ENCODE data around the gene CDH11.

CDH11 gene

GRCh38 chr16:65121870-65122723 lies at the start of gene CDH11:
TSS of gene CDH11 (minus strand) at chr16:65122063. CDS start at chr16:65004869, 117,194 bp downstream.
- no peak for DNase-seq

DNA sequence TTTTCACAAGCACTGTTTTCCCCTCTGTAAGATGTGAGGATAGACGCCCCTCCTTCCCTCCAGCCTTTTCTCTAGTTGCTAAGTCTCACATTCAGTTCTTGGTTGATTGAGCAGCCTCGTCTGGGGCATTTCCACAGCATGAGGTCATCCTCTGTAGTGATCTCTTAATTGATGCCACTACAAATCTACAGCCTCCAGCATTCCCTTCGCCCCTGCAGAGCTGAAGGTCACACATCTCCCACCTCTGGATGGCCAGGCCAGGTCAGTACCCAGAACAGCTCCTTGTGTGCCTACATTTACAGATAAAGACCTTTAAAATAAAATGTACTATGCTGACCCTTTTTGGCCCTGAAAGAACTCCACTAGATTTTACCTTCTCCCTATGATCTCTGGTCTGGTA lies 32.5 kb upstream of the CDH11 start:
- no peak for DNase-seq

GRCh38 chr16:65153365-65154105 lies 31.7 kb upstream of the CDH11 start:
- no peak for DNase-seq

DNA sequence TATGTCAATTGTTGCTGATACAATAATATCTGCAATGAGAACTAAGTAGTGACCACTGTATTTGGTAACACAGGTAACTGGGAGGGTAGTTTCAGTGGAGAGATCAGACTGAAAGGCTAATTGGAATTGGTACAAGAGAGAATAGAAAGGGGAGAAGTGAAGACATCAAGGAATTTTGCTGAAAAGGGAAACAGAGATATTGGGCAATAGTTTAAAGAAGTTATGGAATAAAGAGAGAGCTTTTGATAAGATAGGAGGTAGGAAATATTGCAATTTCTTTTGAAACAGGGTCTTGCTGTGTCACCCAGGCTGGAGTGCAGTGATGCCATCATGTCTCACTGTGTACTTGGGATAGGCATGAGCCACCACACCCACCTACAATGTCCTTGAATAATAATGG lies 26.9 kb upstream of the CDH11 start:
- no peak for DNase-seq

DNA sequence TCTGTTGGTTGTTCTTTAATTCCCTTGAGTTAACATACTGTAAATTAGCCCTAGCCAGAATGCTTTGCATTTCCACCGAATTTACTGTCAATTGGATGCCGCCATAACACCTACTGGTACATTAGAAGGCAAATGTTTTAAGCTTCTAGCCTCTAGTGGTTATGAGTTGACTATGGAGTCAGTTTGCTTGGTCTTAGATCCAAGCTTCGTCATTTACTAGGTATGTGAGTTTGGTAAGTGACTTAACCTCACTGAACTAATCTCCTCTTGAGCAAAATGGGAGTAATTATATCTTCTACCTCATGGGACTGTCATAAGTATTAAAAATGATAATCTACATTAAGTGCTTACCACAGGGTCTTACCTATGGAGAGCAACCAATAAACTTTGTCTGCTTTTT lies 20.4 kb upstream of the CDH11 start:
- DNase-seq = no peak

DNA sequence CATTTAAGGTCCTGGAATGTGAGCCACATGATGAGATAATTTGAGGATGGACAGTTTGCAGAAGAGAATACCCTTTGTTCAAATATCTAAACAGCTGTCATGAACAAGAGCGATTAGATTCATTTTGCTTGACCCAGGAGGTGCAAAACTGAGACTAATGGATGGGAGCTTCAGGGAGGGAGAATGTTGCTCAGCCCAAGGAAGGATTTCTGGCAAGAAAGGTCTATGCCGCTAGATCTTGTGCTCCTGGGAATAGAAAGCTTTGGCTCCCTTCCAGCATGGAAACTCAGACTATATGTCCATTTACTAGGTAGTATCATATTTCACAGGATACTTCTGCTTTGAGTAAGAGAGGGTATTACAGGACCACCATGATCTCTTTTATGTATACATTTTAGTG lies 14.8 kb upstream of the CDH11 start:
- no peak for DNase-seq

- no peak for DNase-seq
Measured at GRCh38 chr16:65126845-65127624, 5.2 kb upstream of the CDH11 start.

GRCh38 chr16:65125871-65126270 lies 4.0 kb upstream of the CDH11 start:
- no peak for DNase-seq

- no peak for DNase-seq
Measured at GRCh38 chr16:65125322-65125721, 3.5 kb upstream of the CDH11 start.

- DNase-seq = no peak
Measured at GRCh38 chr16:65124596-65124995, 2.7 kb upstream of the CDH11 start.

GRCh38 chr16:65124212-65124548 lies 2.3 kb upstream of the CDH11 start:
- no peak for DNase-seq

- no peak for DNase-seq
Measured at GRCh38 chr16:65123396-65124211, 1.7 kb upstream of the CDH11 start.

DNA sequence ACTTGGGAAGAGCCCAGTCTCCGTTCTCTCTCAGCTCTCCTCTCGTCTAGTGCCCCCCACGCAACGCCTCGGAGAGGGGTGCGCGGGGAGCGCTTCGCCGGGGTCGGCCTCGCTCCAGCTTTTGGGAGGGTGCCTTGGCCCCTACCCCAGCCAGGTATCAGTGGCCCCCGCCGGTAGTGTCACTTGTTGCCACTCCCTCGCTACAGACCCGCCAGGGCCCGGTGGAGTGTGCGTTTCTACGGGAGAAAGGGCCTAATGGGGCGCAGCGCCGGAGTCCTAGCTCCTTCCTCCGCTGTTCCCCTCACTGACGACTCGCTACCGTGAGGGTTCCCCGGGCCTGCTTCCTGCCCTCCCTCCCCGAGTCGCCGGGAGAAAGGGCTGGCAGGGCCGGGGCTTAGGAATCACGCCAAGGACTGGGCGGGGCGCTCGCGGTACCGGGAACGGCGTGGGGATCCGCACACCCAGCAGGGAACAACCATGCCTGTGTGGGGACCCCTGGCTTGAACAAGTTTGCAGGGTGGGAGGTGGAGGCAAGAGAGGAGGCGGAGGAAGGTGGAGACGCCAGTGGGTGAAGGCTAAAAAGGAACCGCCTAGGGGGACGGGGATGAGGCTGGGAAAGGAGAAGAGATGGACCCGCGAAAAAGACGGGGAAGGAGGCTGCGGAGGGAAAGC lies 997 bp upstream of the CDH11 start:
- DNase-seq = no peak

DNA sequence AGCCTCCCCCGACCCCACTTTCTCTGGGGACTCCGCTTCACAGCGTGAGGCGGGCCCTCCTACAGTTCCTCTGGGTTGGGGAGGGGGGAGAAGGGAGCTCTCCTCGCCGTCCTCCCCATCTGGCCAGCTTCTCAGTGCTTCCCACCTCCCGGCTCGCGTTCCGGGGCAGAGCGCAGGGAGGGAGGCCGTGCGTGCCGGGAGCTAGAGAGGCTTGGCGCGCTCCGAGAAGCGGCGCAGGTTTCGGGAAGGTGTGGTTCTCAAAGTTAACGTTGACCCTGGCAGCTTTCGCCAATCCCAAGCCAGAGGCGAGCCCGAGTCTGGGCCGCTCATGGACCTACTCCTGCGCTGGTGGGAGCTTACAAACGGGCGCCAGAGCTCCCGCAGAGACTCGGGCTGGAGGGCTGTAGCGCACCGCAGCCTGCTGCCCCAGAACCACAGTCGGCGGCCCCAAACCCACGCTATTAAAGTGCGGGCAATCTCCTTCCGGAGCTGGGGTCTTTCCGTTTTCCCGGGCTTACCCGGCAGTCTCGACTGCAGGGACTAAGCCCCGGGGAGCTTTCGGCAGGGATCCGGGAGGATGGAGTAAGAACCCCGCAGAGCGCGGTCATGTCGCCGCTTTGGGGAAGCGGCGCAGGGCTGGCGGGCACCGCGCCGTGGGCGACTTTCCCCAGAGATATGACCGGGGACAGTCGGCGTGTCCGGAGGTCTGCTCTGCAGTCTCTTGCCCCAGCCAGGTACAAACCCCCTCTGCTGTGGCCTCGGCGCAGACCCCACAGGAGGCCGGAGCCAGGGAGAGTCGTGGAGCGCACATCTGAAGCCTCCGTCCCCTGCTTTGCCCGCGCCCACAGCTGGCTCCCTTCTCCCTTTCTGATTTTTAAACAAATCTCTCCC lies 787 bp downstream of the CDH11 start:
- DNase-seq = no peak

GRCh38 chr16:65120461-65120830 lies 1.4 kb downstream of the CDH11 start:
- DNase-seq = no peak

DNA sequence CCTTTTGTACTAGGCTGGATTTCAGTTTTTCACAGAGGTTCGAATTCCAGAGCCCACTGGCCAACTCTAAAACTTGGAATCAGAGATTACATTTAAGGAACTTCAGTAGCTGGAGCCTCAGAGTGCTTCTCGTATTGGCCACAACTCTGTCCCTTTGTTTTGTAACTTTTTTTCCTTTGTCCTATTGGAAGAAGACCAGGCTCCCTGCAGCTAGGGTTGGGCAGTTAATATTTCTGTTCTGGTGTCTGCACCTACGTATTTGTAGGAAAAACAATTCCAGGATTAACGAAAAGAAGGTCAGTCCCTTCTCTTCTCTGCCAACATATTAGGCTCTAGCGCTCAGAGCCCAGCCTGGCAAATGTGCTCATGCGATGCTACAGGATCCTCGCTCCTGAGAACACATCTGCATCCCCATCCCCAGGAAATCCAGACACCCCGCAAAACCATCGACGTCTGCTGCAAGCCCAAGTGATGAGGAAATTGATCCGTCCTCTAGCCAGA lies 1.9 kb downstream of the CDH11 start:
- no peak for DNase-seq

DNA sequence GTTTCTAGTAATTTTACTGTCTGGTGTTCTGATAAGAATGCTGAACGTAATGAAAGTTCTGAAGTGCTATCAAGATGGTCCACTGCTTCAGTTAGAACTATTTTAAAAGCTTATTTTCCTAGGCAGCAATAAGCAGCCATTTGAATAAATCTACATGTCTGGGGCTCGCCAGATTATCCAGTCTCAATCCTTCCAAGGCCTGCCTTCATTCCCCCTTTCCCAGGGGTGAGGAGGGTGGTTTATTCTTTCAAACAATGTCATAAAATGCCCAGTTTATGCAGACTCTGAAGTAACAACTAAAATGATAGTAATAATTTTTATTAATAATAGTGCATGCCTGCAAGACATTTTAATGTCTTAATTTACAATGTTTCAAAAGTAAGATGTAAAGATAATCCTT lies 2.4 kb downstream of the CDH11 start:
- no peak for DNase-seq

GRCh38 chr16:65118871-65119270 lies 3.0 kb downstream of the CDH11 start:
- no peak for DNase-seq

GRCh38 chr16:65117811-65118448 lies 3.9 kb downstream of the CDH11 start:
- no peak for DNase-seq

GRCh38 chr16:65116818-65117430 lies 4.9 kb downstream of the CDH11 start:
- DNase-seq = no peak
